ENCODE measurements around the gene HUNK.
"Not testable (repeated sequence)": the region's sequence is repeated elsewhere in the genome, so short reads cannot be mapped to it uniquely, and the experiment has no call there.

The HUNK gene

GRCh38 chr21:31869750-31870149 is 3.1 kb upstream of the HUNK start:
- in situ Hi-C loops (cut with MboI; ENCODE audit: low sequenced_read_pairs): no loop called here

GRCh38 chr21:31870472-31871193 is 2.2 kb upstream of the HUNK start:
- in situ Hi-C loops (cut with MboI; ENCODE audit: low sequenced_read_pairs): no loop called here

- in situ Hi-C loops (cut with MboI; ENCODE audit: low sequenced_read_pairs): not testable (repeated sequence)
Observed at GRCh38 chr21:31871371-31871770, 1.4 kb upstream of the HUNK start.

- in situ Hi-C loops (cut with MboI; ENCODE audit: low sequenced_read_pairs): no loop called here
Observed at GRCh38 chr21:31872072-31872451, 758 bp upstream of the HUNK start.

GRCh38 chr21:31873275-31873695 is 465 bp downstream of the HUNK start:
- in situ Hi-C loops (cut with MboI; ENCODE audit: low sequenced_read_pairs): no loop called here

- in situ Hi-C loops (cut with MboI; ENCODE audit: low sequenced_read_pairs): no loop called here
Observed at GRCh38 chr21:31873696-31874599, 1.1 kb downstream of the HUNK start.

- in situ Hi-C loops (cut with MboI; ENCODE audit: low sequenced_read_pairs): no loop called here
Observed at GRCh38 chr21:31874812-31875212, 2.0 kb downstream of the HUNK start.

- in situ Hi-C loops (cut with MboI; ENCODE audit: low sequenced_read_pairs): no loop called here
Observed at GRCh38 chr21:31875496-31876015, 2.7 kb downstream of the HUNK start.

GRCh38 chr21:31877463-31877957 is 4.7 kb downstream of the HUNK start:
- in situ Hi-C loops (cut with MboI; ENCODE audit: low sequenced_read_pairs): no loop called here

GRCh38 chr21:31878831-31879230 is 6.0 kb downstream of the HUNK start:
- in situ Hi-C loops (cut with MboI; ENCODE audit: low sequenced_read_pairs): no loop called here

GRCh38 chr21:31879241-31879650 is 6.4 kb downstream of the HUNK start:
- in situ Hi-C loops (cut with MboI; ENCODE audit: low sequenced_read_pairs): no loop called here

- in situ Hi-C loops (cut with MboI; ENCODE audit: low sequenced_read_pairs): no loop called here
Observed at GRCh38 chr21:31879911-31880310, 7.1 kb downstream of the HUNK start.

- in situ Hi-C loops (cut with MboI; ENCODE audit: low sequenced_read_pairs): no loop called here
Observed at GRCh38 chr21:31880816-31881215, 8.0 kb downstream of the HUNK start.

GRCh38 chr21:31882711-31883110 is 9.9 kb downstream of the HUNK start:
- in situ Hi-C loops (cut with MboI; ENCODE audit: low sequenced_read_pairs): no loop called here

- in situ Hi-C loops (cut with MboI; ENCODE audit: low sequenced_read_pairs): no loop called here
Observed at GRCh38 chr21:31885146-31885545, 12.3 kb downstream of the HUNK start.

GRCh38 chr21:31886915-31887314 is 14.1 kb downstream of the HUNK start:
- in situ Hi-C loops (cut with MboI; ENCODE audit: low sequenced_read_pairs): no loop called here

GRCh38 chr21:31887391-31887841 is 14.6 kb downstream of the HUNK start:
- in situ Hi-C loops (cut with MboI; ENCODE audit: low sequenced_read_pairs): no loop called here

GRCh38 chr21:31888936-31889371 is 16.1 kb downstream of the HUNK start:
- in situ Hi-C loops (cut with MboI; ENCODE audit: low sequenced_read_pairs): no loop called here

GRCh38 chr21:31889460-31889859 is 16.6 kb downstream of the HUNK start:
- in situ Hi-C loops (cut with MboI; ENCODE audit: low sequenced_read_pairs): no loop called here

- in situ Hi-C loops (cut with MboI; ENCODE audit: low sequenced_read_pairs): no loop called here
Observed at GRCh38 chr21:31892686-31893085, 19.9 kb downstream of the HUNK start.

GRCh38 chr21:31893851-31894415 is 21.1 kb downstream of the HUNK start:
- in situ Hi-C loops (cut with MboI; ENCODE audit: low sequenced_read_pairs): no loop called here

Measured in HL-60/S4 treated with retinoic acid at 250 ng/mL for 4 days and 3 days (cell line).